HG03159 (cell line): ENCODE results near the gene SIGLEC1.

Experiments
- ATAC-seq: cut with Tn5 transposase; IDR thresholded peaks from one replicate; pipeline ENCODE4 v1.9.1; 2021; ENCODE audit warnings: mild to moderate bottlenecking, moderate library complexity; ENCODE audit not compliant: unreplicated experiment

The SIGLEC1 gene

GRCh38 chr20:3744806-3745685 is 32.6 kb upstream of the SIGLEC1 start:
- ATAC-seq = no peak

- no peak for ATAC-seq
Measured at GRCh38 chr20:3744037-3744436, 31.6 kb upstream of the SIGLEC1 start.

GRCh38 chr20:3743251-3743650 is 30.9 kb upstream of the SIGLEC1 start:
- ATAC-seq = no peak

- ATAC-seq = no peak
Measured at GRCh38 chr20:3741836-3742458, 29.5 kb upstream of the SIGLEC1 start.

- no peak for ATAC-seq
Measured at GRCh38 chr20:3740615-3741301, 28.4 kb upstream of the SIGLEC1 start.

- ATAC-seq = no peak
Measured at GRCh38 chr20:3739926-3740451, 27.6 kb upstream of the SIGLEC1 start.

- no peak for ATAC-seq
Measured at GRCh38 chr20:3739054-3739925, 26.9 kb upstream of the SIGLEC1 start.

- ATAC-seq = no peak
Measured at GRCh38 chr20:3738111-3739053, 26.0 kb upstream of the SIGLEC1 start.

GRCh38 chr20:3735768-3736167 is 23.4 kb upstream of the SIGLEC1 start:
- ATAC-seq = no peak

GRCh38 chr20:3734111-3734843 is 21.9 kb upstream of the SIGLEC1 start:
- ATAC-seq = no peak

- no peak for ATAC-seq
Measured at GRCh38 chr20:3733119-3733995, 21.0 kb upstream of the SIGLEC1 start.

GRCh38 chr20:3732327-3733118 is 20.1 kb upstream of the SIGLEC1 start, which contains the start of gene HSPA12B:
HSPA12B (plus strand) TSS chr20:3732685; CDS start chr20:3738675, 5,990 bp downstream.
- ATAC-seq = no peak

- ATAC-seq = no peak
Measured at GRCh38 chr20:3731944-3732326, 19.5 kb upstream of the SIGLEC1 start.

GRCh38 chr20:3730803-3731672 is 18.6 kb upstream of the SIGLEC1 start:
- ATAC-seq = no peak

- no peak for ATAC-seq
Measured at GRCh38 chr20:3729811-3730540, 17.6 kb upstream of the SIGLEC1 start.
